Caco-2 (cell line): ENCODE results near the gene CUL1. TPM values are rescaled to one million over a fixed set of nuclear protein-coding genes. Genes with fewer than 3 reads are reported as not detected.
A peak's percentile ranks its signal among the peaks of the same experiment; 100 is the strongest.

Experiments used
- BruUV-seq: library from RNA; stranded (reverse); fragments of 400-500 nt; replicated peaks from 2 replicates; lab custom pipeline; 2021; lab: Mats Ljungman, UMichigan
- CTCF ChIA-PET: fragments of 300-600 bp; sonication (Branson Sonifier 250); formaldehyde crosslinking; loops from one replicate; lab custom pipeline; 2022; ENCODE audit warnings: antibody characterized with exemption; lab: Charles Lee
- POLR2A ChIA-PET: fragments of 300-600 bp; sonication (Branson Sonifier 250); formaldehyde crosslinking; loops from one replicate; lab custom pipeline; 2022; ENCODE audit warnings: antibody characterized with exemption; lab: Charles Lee
- DNase-seq, 2 experiments: peaks; one replicate each; pipeline versions ENCODE4 v3.0.0 to v3.0.0-alpha.2; 2020 to 2022
- H3K27me3 ChIP-seq: replicated peaks from 2 replicates; pipeline ENCODE4 v1.6.0; 2011; ENCODE audit warnings: low read length; ENCODE audit not compliant: control insufficient read depth, insufficient read depth
- H3K36me3 ChIP-seq: 2 replicates; pipeline ENCODE4 v1.5.1; 2011; ENCODE audit warnings: low read length; ENCODE audit not compliant: control insufficient read depth, insufficient read depth
- H3K4me1 ChIP-seq: fragments of 250-450 bp; sonication (Bioruptor Pico); 2 replicates; pipeline ENCODE4 v1.5.1; 2020; ENCODE audit warnings: mild to moderate bottlenecking
- H3K4me3 ChIP-seq: 2 replicates; pipeline ENCODE4 v1.5.1; 2011; ENCODE audit warnings: low read depth, mild to moderate bottlenecking, control low read depth, low read length
- H3K9me3 ChIP-seq: fragments of 250-450 bp; sonication (Bioruptor Pico); 2 replicates; pipeline ENCODE4 v1.5.1; 2020; ENCODE audit warnings: mild to moderate bottlenecking, moderate library complexity
- H3K27ac Mint-ChIP-seq: one replicate; pipeline ENCODE4 v1.8.0; 2022; ENCODE audit warnings: mixed read lengths; ENCODE audit not compliant: unreplicated experiment
- H3K27me3 Mint-ChIP-seq: one replicate; pipeline ENCODE4 v1.8.0; 2022; ENCODE audit warnings: mixed read lengths; ENCODE audit not compliant: insufficient read depth, unreplicated experiment
- H3K36me3 Mint-ChIP-seq: one replicate; pipeline ENCODE4 v1.8.0; 2022; ENCODE audit warnings: mild to moderate bottlenecking, mixed read lengths; ENCODE audit not compliant: insufficient read depth, unreplicated experiment
- H3K4me1 Mint-ChIP-seq: one replicate; pipeline ENCODE4 v1.8.0; 2022; ENCODE audit warnings: low read depth, mixed read lengths; ENCODE audit not compliant: unreplicated experiment
- H3K4me3 Mint-ChIP-seq: one replicate; pipeline ENCODE4 v1.8.0; 2022; ENCODE audit warnings: mild to moderate bottlenecking, moderate library complexity, mixed read lengths; ENCODE audit not compliant: unreplicated experiment
- H3K9me3 Mint-ChIP-seq: one replicate; pipeline ENCODE4 v1.8.0; 2022; ENCODE audit warnings: mixed read lengths; ENCODE audit not compliant: unreplicated experiment
- CTCF ChIP-seq, 2 experiments: fragments of 200-600 bp in 1 of 2; IDR thresholded peaks; 1 replicate in 1 of 2; 2 replicates in 1 of 2; pipeline versions ENCODE4 v1.5.1 to v1.8.0; 2011 to 2022; ENCODE audit warnings: antibody characterized with exemption in 1 of 2, control low read depth in 1 of 2, inconsistent platforms in 1 of 2, low read depth in 1 of 2, low read length in 1 of 2, mild to moderate bottlenecking in 1 of 2, moderate library complexity in 1 of 2; ENCODE audit not compliant: insufficient read depth in 1 of 2, severe bottlenecking in 1 of 2, unreplicated experiment in 1 of 2
- intact Hi-C: fragments of 100-400 bp; cut with micrococcal nuclease; formaldehyde crosslinking; loops from one replicate; pipeline ENCODE4 v1.10.0; 2022; ENCODE audit not compliant: unreplicated experiment
- total RNA-seq: library from RNA; stranded (reverse); gene quantifications from 2 replicates; pipeline ENCODE4 v1.2.3, GENCODE V29; 2022

Gene CUL1
- total RNA-seq, 1 experiment from 2014 or later, result 71.9 TPM

GRCh38 chr7:148717266-148717793 lies 18.6 kb downstream of the CUL1 start:
- peaks cover 7% of the 10 kb centered on the region for H3K9me3 Mint-ChIP-seq
- no peaks in the 10 kb centered on the region for H3K27me3 Mint-ChIP-seq
- no peak overlapping the region for H3K4me3 Mint-ChIP-seq
- Histone ChIP-seq H3K36me3 (no peaks in the 10 kb centered on the region), H3K9me3 (no peaks in the 10 kb centered on the region), H3K27me3 (no peaks in the 10 kb centered on the region), H3K4me3 (no peak overlapping the region), H3K4me1 (peaks cover 18% of the 10 kb centered on the region)
- ChIA-PET CTCF (no interaction called here), POLR2A (no interaction called here)
- TF ChIP-seq CTCF (IDR thresholded peaks at IDR 0.05; ENCODE audit: insufficient read depth in 1 of 2, low read depth in 1 of 2, low read length in 1 of 2, severe bottlenecking in 1 of 2, unreplicated experiment in 1 of 2), result no peak
- BruUV-seq, result no TSS peak
- peaks cover 16% of the 10 kb centered on the region for H3K36me3 Mint-ChIP-seq
- H3K27ac Mint-ChIP-seq, result peak overlapping the region; percentile 18
- no peak for DNase-seq
- intact Hi-C loops, result no loop called here
- H3K4me1 Mint-ChIP-seq, result peaks cover 41% of the 10 kb centered on the region

GRCh38 chr7:148718431-148718830 lies 19.7 kb downstream of the CUL1 start:
- Histone ChIP-seq H3K4me3 (no peak overlapping the region), H3K36me3 (no peaks in the 10 kb centered on the region), H3K4me1 (peaks cover 18% of the 10 kb centered on the region), H3K9me3 (no peaks in the 10 kb centered on the region), H3K27me3 (no peaks in the 10 kb centered on the region)
- H3K4me3 Mint-ChIP-seq, result no peak overlapping the region
- H3K27ac Mint-ChIP-seq, result no peak overlapping the region
- POLR2A ChIA-PET, result no interaction called here
- CTCF ChIA-PET, result no interaction called here
- TF ChIP-seq CTCF (IDR thresholded peaks at IDR 0.05; ENCODE audit: insufficient read depth in 1 of 2, low read depth in 1 of 2, low read length in 1 of 2, severe bottlenecking in 1 of 2, unreplicated experiment in 1 of 2), result no peak
- H3K27me3 Mint-ChIP-seq, result no peaks in the 10 kb centered on the region
- H3K9me3 Mint-ChIP-seq, result peaks cover 7% of the 10 kb centered on the region
- peaks cover 49% of the 10 kb centered on the region for H3K4me1 Mint-ChIP-seq
- DNase-seq, result no peak
- peaks cover 24% of the 10 kb centered on the region for H3K36me3 Mint-ChIP-seq
- BruUV-seq, result no TSS peak
- intact Hi-C loops, result no loop called here

GRCh38 chr7:148719753-148720152 lies 21.1 kb downstream of the CUL1 start:
- Histone ChIP-seq H3K36me3 (no peaks in the 10 kb centered on the region), H3K9me3 (no peaks in the 10 kb centered on the region), H3K4me1 (peaks cover 22% of the 10 kb centered on the region), H3K27me3 (no peaks in the 10 kb centered on the region), H3K4me3 (no peak overlapping the region)
- Mint-ChIP-seq H3K36me3 (peaks cover 24% of the 10 kb centered on the region), H3K4me1 (peaks cover 49% of the 10 kb centered on the region), H3K9me3 (peaks cover 7% of the 10 kb centered on the region), H3K27ac (no peak overlapping the region), H3K27me3 (no peaks in the 10 kb centered on the region), H3K4me3 (no peak overlapping the region)
- intact Hi-C loops, result no loop called here
- no TSS peak for BruUV-seq
- no peak for TF ChIP-seq CTCF (IDR thresholded peaks at IDR 0.05; ENCODE audit: insufficient read depth in 1 of 2, low read depth in 1 of 2, low read length in 1 of 2, severe bottlenecking in 1 of 2, unreplicated experiment in 1 of 2)
- no peak for DNase-seq
- CTCF ChIA-PET, result interaction anchor here (1.1 kb wide), 1 partner anchor 12 kb away, joined by 3 read pairs; no protein-coding TSS in a partner anchor
- POLR2A ChIA-PET, result no interaction called here
